Activated T-helper 1 cell treated with Interleukin-2 at 50 U/mL for 16 hours (primary cell): ENCODE results near the gene UTP4.
"Not testable (repeated sequence)": the region's sequence is repeated elsewhere in the genome, so short reads cannot be mapped to it uniquely, and the experiment has no call there.

Source experiments
- DNase-seq: peaks from one replicate; pipeline ENCODE4 v3.0.0-alpha.2; 2020; ENCODE audit warnings: low read depth

The UTP4 gene

GRCh38 chr16:69110406-69110805 lies 22.0 kb upstream of the UTP4 start:
- no peak for DNase-seq

GRCh38 chr16:69111216-69111875 lies 21.1 kb upstream of the UTP4 start:
- no peak for DNase-seq

DNA sequence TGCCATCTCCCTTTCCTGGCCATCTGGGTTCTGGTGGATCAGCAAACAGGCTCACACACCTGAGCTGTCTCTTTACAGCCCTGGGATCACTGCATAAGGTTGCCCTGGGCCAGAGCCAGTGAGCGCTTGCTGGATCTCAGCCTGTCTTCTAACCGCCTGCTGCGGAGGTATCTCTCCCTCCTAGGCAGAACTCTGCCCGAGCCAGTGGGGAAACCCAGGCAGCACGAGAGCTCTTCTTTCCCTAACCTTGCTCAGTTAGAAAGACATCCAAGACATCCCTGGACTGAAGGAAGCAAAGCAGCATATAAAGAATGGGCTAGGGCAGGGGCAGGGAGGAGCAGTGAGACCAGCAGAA lies 20.6 kb upstream of the UTP4 start:
- no peak for DNase-seq

GRCh38 chr16:69112285-69113129 lies 19.9 kb upstream of the UTP4 start:
- DNase-seq = no peak

- no peak for DNase-seq
These were observed 19.2 kb upstream of the UTP4 start for GRCh38 chr16:69113216-69113615.

DNA sequence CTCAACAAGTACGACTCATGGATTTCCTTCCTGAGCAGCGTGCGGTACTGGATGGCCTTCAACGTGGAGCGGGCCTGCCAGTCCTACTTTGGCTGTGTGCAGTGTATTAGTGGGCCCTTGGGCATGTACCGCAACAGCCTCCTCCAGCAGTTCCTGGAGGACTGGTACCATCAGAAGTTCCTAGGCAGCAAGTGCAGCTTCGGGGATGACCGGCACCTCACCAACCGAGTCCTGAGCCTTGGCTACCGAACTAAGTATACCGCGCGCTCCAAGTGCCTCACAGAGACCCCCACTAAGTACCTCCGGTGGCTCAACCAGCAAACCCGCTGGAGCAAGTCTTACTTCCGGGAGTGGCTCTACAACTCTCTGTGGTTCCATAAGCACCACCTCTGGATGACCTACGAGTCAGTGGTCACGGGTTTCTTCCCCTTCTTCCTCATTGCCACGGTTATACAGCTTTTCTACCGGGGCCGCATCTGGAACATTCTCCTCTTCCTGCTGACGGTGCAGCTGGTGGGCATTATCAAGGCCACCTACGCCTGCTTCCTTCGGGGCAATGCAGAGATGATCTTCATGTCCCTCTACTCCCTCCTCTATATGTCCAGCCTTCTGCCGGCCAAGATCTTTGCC lies 18.0 kb upstream of the UTP4 start:
- DNase-seq = no peak

DNA sequence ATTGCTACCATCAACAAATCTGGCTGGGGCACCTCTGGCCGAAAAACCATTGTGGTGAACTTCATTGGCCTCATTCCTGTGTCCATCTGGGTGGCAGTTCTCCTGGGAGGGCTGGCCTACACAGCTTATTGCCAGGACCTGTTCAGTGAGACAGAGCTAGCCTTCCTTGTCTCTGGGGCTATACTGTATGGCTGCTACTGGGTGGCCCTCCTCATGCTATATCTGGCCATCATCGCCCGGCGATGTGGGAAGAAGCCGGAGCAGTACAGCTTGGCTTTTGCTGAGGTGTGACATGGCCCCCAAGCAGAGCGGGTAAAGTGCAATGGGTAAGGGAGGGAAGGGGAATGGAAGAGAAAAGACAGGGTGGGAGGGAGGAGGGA lies 17.5 kb upstream of the UTP4 start:
- no peak for DNase-seq

DNA sequence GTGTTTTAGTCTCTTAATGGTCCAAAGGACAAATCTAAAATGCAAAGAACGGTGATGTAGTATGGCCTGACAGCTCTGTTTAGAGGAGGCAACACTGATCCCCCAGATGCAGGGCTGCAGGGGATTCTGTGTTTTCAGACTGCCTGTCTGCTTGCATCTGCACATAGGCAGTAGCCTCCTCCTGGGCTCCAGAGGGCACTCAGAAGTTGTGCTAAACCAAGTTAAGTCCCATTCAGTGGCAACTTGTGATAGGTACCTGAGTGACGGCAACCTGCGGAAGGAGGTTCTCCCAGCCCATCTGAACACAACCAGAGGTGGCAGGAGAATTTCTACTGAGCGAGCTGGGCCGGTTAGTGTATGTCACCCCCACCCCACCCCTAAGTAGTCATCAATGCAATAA lies 17.1 kb upstream of the UTP4 start:
- no peak for DNase-seq

- no peak for DNase-seq
These were observed 16.6 kb upstream of the UTP4 start for GRCh38 chr16:69115837-69116236.

DNA sequence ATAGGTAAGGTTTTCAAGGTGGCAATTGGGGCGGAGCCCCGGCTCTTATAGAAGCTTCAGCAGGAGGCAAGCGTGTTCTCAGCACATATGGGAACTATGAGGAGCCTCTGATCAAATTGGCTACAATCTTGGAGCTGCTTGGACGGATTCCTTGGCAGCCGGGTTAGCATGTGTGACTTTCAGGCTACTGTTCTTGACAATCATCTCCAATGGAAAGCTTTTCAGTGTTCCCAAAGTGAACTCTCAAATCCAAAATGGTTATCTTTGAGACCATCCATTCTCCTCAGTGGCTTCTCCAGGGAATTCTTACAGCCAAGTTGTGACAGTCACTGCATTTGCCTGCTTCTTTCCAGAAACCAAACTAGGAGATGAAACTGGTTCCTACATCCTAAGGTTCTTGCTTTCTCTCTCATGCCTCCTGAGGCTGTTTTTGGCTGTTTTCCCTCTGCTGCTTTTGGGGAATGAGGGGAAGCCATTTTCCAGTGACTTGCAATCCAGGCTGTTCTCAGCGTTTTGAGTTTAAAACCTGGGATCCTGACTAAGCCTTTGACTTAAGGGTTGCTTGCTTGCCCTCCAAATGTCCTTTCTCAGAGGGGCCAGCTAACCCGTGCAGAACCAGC lies 16.1 kb upstream of the UTP4 start:
- no peak for DNase-seq

- DNase-seq = no peak
These were observed 15.5 kb upstream of the UTP4 start for GRCh38 chr16:69116906-69117305.

- no peak for DNase-seq
These were observed 14.0 kb upstream of the UTP4 start for GRCh38 chr16:69118468-69118867.

GRCh38 chr16:69118994-69119393 lies 13.5 kb upstream of the UTP4 start:
- no peak for DNase-seq

DNA sequence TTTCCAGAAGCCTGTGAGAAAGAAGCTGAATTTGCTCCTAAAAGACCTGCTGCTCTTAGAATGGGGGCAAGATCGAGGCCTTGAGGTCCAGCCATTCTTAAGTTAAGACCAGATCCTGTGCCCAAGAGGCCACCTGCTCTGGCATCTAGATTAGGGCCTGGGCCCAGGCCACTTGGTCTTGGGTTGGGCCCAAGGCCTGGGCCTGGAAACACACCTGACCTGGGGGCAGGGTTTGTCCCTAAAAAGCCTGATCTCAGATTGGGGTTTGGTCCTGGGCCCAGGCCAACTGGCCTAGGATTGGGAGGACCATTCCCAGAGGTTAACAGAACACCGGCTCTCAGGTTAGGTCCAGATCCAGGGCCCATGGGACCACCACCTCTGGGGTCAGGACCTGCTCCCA lies 12.9 kb upstream of the UTP4 start:
- DNase-seq = no peak

GRCh38 chr16:69120096-69120664 lies 12.3 kb upstream of the UTP4 start:
- DNase-seq = no peak

DNA sequence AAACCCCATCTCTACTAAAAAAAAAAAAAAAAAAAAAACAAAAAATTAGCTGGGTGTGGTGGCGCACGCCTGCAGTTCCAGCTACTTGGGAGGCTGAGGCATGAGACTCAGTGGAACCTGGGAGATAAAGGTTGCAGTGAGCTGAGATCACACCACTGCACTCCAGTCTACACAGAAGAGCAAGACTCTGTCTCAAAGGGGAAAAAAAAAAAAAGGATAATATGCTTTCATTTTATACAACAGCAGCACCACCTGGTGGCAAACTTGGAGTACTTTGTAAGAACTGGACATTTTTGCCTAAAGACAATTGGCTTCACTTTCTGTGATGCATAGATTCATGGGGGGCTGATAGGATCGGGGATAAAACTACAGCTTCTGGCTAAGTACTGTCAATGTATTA lies 8.5 kb upstream of the UTP4 start:
- DNase-seq = no peak

- DNase-seq = not testable (repeated sequence)
These were observed 8.0 kb upstream of the UTP4 start for GRCh38 chr16:69124406-69124805.

DNA sequence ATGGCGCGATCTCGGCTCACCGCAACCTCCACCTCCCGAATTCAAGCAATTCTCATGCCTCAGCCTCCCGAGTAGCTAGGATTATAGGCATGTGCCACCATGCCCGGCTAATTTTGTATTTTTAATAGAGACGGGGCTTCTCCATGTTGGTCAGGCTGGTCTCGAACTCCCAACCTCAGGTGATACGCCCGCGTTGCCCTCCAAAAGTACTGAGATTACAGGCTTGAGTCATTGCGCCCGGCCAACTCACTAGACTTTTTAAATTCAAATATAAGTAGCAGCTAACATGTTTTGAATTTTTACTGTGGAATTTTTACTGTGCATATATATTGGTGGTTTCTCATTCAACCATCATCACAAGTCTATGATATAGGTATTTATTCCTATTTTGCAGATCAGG lies 7.5 kb upstream of the UTP4 start:
- not testable (repeated sequence) for DNase-seq

GRCh38 chr16:69126221-69126620 lies 6.2 kb upstream of the UTP4 start:
- no peak for DNase-seq

DNA sequence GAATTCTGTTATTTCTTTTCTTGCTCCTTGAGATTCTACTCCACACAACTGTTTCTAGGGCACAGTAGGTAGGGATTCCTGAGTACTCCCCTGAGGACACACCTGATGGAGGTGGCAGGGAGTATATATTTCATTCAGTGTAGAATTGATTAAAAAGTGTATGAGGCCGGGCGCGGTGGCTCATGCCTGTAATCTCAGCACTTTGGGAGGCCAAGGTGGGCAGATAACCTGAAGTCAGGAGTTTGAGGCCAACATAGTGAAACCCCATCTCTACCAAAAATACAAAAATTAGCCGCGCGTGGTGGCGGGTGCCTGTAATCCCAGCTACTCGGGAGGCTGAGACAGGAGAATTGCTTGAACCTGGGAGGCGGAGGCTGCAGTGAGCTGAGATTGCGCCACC lies 5.6 kb upstream of the UTP4 start:
- DNase-seq = not testable (repeated sequence)

DNA sequence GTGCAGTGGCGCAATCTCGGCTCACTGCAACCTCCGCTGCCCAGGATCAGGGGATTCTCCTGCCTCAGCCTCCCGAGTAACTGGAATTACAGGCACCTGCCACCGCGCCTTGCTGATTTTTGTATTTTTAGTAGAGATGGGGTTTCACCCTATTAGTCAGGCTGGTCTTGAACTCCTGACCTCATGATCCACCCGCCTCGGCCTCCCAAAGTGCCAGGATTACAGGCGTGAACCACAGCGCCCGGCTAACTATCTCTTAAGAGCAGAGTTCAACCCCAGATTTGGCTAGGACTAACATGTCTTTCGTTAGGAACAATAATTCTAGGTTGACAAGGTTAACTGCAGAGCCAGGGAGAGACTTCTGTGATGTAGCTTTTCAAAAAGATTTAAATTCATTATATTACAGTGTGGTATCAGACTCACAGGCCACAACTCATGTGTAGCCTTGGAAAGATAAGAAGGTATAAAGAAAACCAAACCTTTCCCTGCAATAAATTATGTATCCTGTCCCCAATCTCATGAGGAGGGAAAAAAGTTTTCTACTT lies 4.4 kb upstream of the UTP4 start:
- DNase-seq = no peak

- no peak for DNase-seq
These were observed 2.0 kb upstream of the UTP4 start for GRCh38 chr16:69130461-69130860.
